Sigmoid colon (tissue), 7 donors: ENCODE results near the gene CEBPB. TPM values are rescaled to one million over a fixed set of nuclear protein-coding genes. Genes with fewer than 3 reads are reported as not detected.

ENCODE experiments used
- DNase-seq: peaks from one replicate; pipeline ENCODE4 v3.0.0-alpha.2; 2019
- H3K27ac ChIP-seq, 4 donors: fragments of 200-600 bp; sonication (generic); one replicate each; pipeline ENCODE4 v1.5.1; 2016 to 2019; ENCODE audit warnings: mild to moderate bottlenecking in 1 of 4
- H3K27me3 ChIP-seq, 3 donors: fragments of 200-600 bp; sonication (generic); one replicate each; pipeline ENCODE4 v1.5.1; 2019; ENCODE audit warnings: mild to moderate bottlenecking in 1 of 3
- H3K36me3 ChIP-seq, 4 donors: fragments of 200-600 bp; sonication (generic); one replicate each; pipeline ENCODE4 v1.5.1; 2016 to 2019
- H3K4me1 ChIP-seq, 4 donors: fragments of 200-600 bp; sonication (generic); one replicate each; pipeline ENCODE4 v1.5.1; 2017 to 2019
- H3K4me3 ChIP-seq, 4 donors: fragments of 200-600 bp; sonication (generic); one replicate each; pipeline ENCODE4 v1.5.1; 2017 to 2019; ENCODE audit warnings: mild to moderate bottlenecking in 2 of 4, moderate library complexity in 1 of 4
- H3K9me3 ChIP-seq, 4 donors: fragments of 200-600 bp in 3 of 4; sonication (generic) in 3 of 4; one replicate each; pipeline versions ENCODE4 v1.5.1 to v1.6.1; 2013 to 2019
- EP300 ChIP-seq, 4 donors: sonication (generic); formaldehyde crosslinking; IDR thresholded peaks; one replicate each; pipeline ENCODE4 v1.6.1; 2017; ENCODE audit warnings: antibody characterized with exemption in 4 of 4
- POLR2A ChIP-seq, 2 donors: fragments of 450-650 bp; IDR thresholded peaks; one replicate each; pipeline ENCODE4 v1.6.1; 2016; ENCODE audit warnings: antibody characterized with exemption in 2 of 2, mild to moderate bottlenecking in 2 of 2, moderate library complexity in 2 of 2
- POLR2AphosphoS5 ChIP-seq, 4 donors: sonication (generic); formaldehyde crosslinking; IDR thresholded peaks; one replicate each; pipeline ENCODE4 v1.6.1; 2017; ENCODE audit warnings: antibody characterized with exemption in 4 of 4
- WGBS, 2 donors: extraction: QIAGEN DNeasy Blood & Tissue Kit; methylation state at CpG; one replicate each; pipeline ENCODE4 v1.1.7; 2013; 5-methylcytosine and 5-hydroxymethylcytosine counted together
- intact Hi-C: fragments of 100-400 bp; cut with DNase I; formaldehyde crosslinking; loops from one replicate; pipeline ENCODE4 v1.15.1; 2023
- polyA plus RNA-seq, 3 donors: library from polyadenylated mRNA; stranded (reverse); fragments of 200-250 nt; gene quantifications; one replicate each; pipeline ENCODE4 v1.2.3, GENCODE V29; 2013
- total RNA-seq, 4 donors: library from RNA; depleted of rRNA; stranded (reverse); fragments of >200 nt; gene quantifications; one replicate each; pipeline ENCODE4 v1.1.0, GENCODE V29; 2016
- TF ChIP-seq, protein P1 (sequence below), 4 experiments: fragments of 450-650 bp in 3 of 4; fragments of 200-600 bp in 1 of 4; IDR thresholded peaks; one replicate each; pipeline ENCODE4 v1.5.1; 2016 to 2019; ENCODE audit warnings: antibody characterized with exemption in 4 of 4, mild to moderate bottlenecking in 3 of 4, moderate library complexity in 2 of 4
- donor health status: healthy with polysubstance abuse.
- donor health status: Bipolar disorder and iron deficiency.
- donor health status: healthy.

Gene CEBPB
- total RNA-seq (100 to 1,000 TPM in 2 of 4 donors, 10 to 100 TPM in 2; 53.2 to 173 (median 93.6) TPM), polyA plus RNA-seq (10 to 100 TPM in 2 of 3 donors, 1 to 10 TPM in 1; 6.9 to 17.4 (median 12.2) TPM)

DNA sequence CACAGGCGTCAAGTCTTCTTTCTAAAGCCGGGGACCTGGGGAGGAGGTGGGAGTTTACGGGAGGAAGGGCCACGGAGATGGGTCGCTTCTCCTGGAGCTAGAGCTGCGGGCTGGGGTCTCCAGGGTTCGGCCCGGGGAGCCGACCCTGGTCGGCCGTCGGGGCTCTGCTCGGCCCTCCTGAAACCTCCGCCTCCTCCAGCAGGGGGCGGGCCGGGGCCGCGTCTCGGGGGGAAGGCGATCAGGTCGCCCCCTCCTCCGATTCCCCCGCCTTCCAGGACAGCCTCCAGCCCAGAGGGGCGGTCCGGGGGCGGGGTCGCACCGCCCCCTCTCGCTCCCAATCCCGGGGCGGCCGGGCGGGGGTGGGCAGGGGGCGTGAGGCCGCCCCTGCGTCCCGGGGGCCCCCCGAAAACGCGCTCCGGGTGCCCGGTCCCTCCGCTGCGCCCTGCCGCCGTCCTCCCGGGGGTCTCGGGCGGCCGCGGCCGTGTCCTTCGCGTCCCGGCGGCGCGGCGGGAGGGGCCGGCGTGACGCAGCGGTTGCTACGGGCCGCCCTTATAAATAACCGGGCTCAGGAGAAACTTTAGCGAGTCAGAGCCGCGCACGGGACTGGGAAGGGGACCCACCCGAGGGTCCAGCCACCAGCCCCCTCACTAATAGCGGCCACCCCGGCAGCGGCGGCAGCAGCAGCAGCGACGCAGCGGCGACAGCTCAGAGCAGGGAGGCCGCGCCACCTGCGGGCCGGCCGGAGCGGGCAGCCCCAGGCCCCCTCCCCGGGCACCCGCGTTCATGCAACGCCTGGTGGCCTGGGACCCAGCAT is at the start of gene CEBPB:
Gene CEBPB, plus strand, starts transcription at position 580 of the 814 bp plus-strand sequence. Its CDS starts 204 bp downstream, at position 784.
- peaks cover 0 to 43% (median 33%) of the 10 kb centered on the region in 4 donors for H3K4me1 ChIP-seq
- TF ChIP-seq, protein P1, sequence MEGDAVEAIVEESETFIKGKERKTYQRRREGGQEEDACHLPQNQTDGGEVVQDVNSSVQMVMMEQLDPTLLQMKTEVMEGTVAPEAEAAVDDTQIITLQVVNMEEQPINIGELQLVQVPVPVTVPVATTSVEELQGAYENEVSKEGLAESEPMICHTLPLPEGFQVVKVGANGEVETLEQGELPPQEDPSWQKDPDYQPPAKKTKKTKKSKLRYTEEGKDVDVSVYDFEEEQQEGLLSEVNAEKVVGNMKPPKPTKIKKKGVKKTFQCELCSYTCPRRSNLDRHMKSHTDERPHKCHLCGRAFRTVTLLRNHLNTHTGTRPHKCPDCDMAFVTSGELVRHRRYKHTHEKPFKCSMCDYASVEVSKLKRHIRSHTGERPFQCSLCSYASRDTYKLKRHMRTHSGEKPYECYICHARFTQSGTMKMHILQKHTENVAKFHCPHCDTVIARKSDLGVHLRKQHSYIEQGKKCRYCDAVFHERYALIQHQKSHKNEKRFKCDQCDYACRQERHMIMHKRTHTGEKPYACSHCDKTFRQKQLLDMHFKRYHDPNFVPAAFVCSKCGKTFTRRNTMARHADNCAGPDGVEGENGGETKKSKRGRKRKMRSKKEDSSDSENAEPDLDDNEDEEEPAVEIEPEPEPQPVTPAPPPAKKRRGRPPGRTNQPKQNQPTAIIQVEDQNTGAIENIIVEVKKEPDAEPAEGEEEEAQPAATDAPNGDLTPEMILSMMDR (IDR thresholded peaks at IDR 0.05): peak; percentile 68 to 89 (median 78)
- TF ChIP-seq POLR2AphosphoS5 (IDR thresholded peaks at IDR 0.05) (peak; percentile 97 to 99 (median 98)), POLR2A (IDR thresholded peaks at IDR 0.05) (peak; percentile 90 to 96), EP300 (IDR thresholded peaks at IDR 0.05) (peak in 2 of 4 donors; percentile 5 to 22)
- 0 to 1% methylated on average over 89 of the region's 89 CpGs for WGBS, 2 donors

GRCh38 chr20:50141018-50141675 is 49.5 kb upstream of the CEBPB start:
- Histone ChIP-seq H3K4me3 (no peak overlapping the region), H3K27ac (no peak overlapping the region), H3K36me3 (peaks cover 10 to 44% (median 20%) of the 10 kb centered on the region in 4 donors), H3K27me3 (no peaks in the 10 kb centered on the region), H3K9me3 (no peaks in the 10 kb centered on the region), H3K4me1 (peaks cover 0 to 49% (median 31%) of the 10 kb centered on the region in 4 donors)
- TF ChIP-seq EP300 (IDR thresholded peaks at IDR 0.05) (no peak), POLR2A (IDR thresholded peaks at IDR 0.05) (no peak), POLR2AphosphoS5 (IDR thresholded peaks at IDR 0.05) (no peak)
- TF ChIP-seq, protein P1 (IDR thresholded peaks at IDR 0.05): no peak
- intact Hi-C loops: no loop called here
- no peak for DNase-seq
- WGBS, 2 donors: 85 to 92% methylated on average over 6 of the region's 6 CpGs

More for the DNA sequence above, at the start of gene CEBPB:
- no peaks in the 10 kb centered on the region for H3K27me3 ChIP-seq
- no peaks in the 10 kb centered on the region for H3K9me3 ChIP-seq
- peaks cover 0 to 18% (median 6%) of the 10 kb centered on the region in 4 donors for H3K36me3 ChIP-seq
- intact Hi-C loops: loop anchor here (1.0 to 5.0 kb wide), 2 partner anchors 118 to 132 kb away; no protein-coding TSS in a partner anchor
- peak within 1 kb of the TSS; percentile 93 to 100 (median 98) for H3K27ac ChIP-seq
- peak; percentile 97 for DNase-seq
- peak within 1 kb of the TSS; percentile 79 to 91 (median 86) for H3K4me3 ChIP-seq

DNA sequence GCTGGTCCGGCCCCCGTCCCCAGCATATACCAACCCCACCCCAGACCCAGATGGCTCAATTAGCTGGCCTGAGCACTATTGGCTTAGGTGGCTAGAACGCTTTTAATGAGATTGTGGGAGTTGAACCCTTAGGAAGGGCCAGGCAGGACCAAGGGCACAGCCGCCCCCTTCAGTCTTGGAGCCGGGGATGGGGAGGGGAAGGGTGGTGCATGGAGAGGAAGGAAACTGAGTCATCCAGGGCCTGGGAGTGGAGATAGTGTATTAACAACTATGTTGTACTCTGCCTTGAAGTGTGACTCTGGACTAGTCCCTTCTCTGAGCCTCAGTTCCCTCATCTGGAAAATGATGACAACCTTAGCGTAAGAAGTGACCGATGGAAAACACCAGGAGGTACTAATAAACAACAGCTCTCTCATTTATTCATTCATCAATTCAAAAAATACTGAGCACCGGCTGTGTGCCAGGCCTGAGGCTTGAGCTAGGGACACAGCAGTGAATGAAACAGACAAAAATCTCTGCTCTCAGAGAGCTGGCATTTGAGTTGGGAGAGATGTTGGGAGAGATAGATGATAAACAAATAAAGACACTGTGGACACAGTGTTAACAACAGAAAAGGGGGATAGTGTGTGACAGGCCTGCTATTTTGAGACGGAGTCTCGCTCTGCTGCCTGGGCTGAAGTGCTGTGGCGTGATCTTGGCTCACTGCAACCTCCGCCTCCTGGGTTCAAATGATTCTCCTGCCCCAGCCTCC is 48.6 kb upstream of the CEBPB start:
- intact Hi-C loops: no loop called here
- Histone ChIP-seq H3K27ac (no peak overlapping the region), H3K9me3 (no peaks in the 10 kb centered on the region), H3K27me3 (no peaks in the 10 kb centered on the region), H3K36me3 (peaks cover 10 to 43% (median 20%) of the 10 kb centered on the region in 4 donors), H3K4me3 (no peak overlapping the region), H3K4me1 (peaks cover 0 to 56% (median 39%) of the 10 kb centered on the region in 4 donors)
- TF ChIP-seq, protein P1 (IDR thresholded peaks at IDR 0.05): no peak
- TF ChIP-seq POLR2A (IDR thresholded peaks at IDR 0.05): no peak
- no peak for TF ChIP-seq EP300 (IDR thresholded peaks at IDR 0.05)
- TF ChIP-seq POLR2AphosphoS5 (IDR thresholded peaks at IDR 0.05): no peak
- WGBS, 2 donors: 95 to 96% methylated on average over 12 of the region's 12 CpGs
- no peak for DNase-seq

DNA sequence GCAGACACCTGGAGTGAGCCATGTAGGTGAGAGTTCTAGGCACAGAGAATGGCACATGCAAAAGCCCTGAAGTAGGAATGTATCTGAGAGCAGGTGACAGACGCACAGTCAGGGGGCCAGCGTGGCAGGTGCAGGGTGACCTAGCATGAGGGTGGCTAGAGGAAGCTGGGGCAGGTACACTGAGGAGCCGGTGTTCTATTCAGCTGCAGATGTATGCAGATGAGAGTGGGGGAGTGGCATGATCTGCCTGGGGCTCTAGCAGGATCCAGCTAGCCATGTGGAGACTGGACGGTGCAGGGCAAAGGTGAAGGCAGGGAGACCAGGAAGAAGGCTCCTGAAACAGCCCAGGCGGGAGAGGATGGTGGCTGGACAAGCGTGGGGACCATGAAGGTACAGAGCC is 47.8 kb upstream of the CEBPB start:
- peaks cover 10 to 40% (median 20%) of the 10 kb centered on the region in 4 donors for H3K36me3 ChIP-seq
- H3K27ac ChIP-seq: peak overlapping the region in 1 of 4 donors; percentile 79
- no peaks in the 10 kb centered on the region for H3K9me3 ChIP-seq
- H3K4me3 ChIP-seq: no peak overlapping the region
- 68 to 85% methylated on average over 6 of the region's 6 CpGs for WGBS, 2 donors
- DNase-seq: no peak
- H3K27me3 ChIP-seq: no peaks in the 10 kb centered on the region
- peaks cover 0 to 58% (median 41%) of the 10 kb centered on the region in 4 donors for H3K4me1 ChIP-seq
- intact Hi-C loops: no loop called here
- TF ChIP-seq, protein P1 (IDR thresholded peaks at IDR 0.05): no peak
- no peak for TF ChIP-seq POLR2AphosphoS5 (IDR thresholded peaks at IDR 0.05)
- TF ChIP-seq POLR2A (IDR thresholded peaks at IDR 0.05): no peak
- no peak for TF ChIP-seq EP300 (IDR thresholded peaks at IDR 0.05)
